Measurements from ENCODE around the gene TMEM108. TPM values are rescaled to one million over a fixed set of nuclear protein-coding genes. Genes with fewer than 3 reads are reported as not detected.

The TMEM108 gene
- total RNA-seq, 6 experiments from 2014 or later: 0.10 to 0.20 TPM; not detected in 4

DNA sequence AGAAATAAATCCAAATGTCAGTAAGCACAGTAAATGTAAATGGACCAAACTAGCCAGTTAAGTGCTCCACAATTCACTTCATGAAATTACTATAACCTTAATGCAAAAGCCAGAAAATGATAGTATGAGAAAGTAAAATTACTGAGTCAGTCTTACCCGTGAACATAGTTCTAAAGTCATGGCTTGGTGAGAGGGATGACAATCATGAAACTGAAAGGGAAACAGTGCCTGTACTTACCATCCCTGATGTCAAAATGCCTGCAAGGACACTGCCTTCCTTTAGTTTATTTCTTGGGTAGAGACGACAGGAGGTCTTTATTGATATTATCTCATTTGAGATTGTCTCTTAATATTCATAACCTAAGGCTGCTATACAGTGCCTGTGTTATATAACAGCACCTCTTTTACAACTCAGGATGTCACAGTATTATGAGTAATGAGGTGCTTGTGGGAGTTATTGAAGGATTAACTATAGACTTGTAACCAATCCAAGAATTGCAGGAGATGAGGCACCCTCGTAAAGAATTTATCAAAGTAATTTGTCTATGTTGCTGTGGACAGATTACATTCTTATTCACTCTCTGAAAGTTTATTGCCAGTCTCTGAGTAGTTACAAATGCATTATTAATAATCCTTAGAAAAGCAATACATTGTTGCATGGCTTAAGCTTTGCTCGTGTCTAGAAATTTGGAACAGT lies 218.7 kb downstream of the TMEM108 start:
- no peak overlapping the region for H3K27ac ChIP-seq
- no peak for DNase-seq
- ATAC-seq: no peak
- H3K4me3 ChIP-seq: no peak overlapping the region
- no peaks in the 10 kb centered on the region for H3K27me3 ChIP-seq
- intact Hi-C loops (cut with DNase I): no loop called here
- no peaks in the 10 kb centered on the region for H3K4me1 ChIP-seq
- no peaks in the 10 kb centered on the region for H3K9me3 ChIP-seq
- H3K36me3 ChIP-seq: no peaks in the 10 kb centered on the region
- 47% methylated on average over 4 of the region's 4 CpGs for WGBS (ENCODE audit: insufficient coverage, low coverage, low lambda C conversion rate, missing lambda C conversion rate)
- TF ChIP-seq, protein P1, sequence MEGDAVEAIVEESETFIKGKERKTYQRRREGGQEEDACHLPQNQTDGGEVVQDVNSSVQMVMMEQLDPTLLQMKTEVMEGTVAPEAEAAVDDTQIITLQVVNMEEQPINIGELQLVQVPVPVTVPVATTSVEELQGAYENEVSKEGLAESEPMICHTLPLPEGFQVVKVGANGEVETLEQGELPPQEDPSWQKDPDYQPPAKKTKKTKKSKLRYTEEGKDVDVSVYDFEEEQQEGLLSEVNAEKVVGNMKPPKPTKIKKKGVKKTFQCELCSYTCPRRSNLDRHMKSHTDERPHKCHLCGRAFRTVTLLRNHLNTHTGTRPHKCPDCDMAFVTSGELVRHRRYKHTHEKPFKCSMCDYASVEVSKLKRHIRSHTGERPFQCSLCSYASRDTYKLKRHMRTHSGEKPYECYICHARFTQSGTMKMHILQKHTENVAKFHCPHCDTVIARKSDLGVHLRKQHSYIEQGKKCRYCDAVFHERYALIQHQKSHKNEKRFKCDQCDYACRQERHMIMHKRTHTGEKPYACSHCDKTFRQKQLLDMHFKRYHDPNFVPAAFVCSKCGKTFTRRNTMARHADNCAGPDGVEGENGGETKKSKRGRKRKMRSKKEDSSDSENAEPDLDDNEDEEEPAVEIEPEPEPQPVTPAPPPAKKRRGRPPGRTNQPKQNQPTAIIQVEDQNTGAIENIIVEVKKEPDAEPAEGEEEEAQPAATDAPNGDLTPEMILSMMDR (IDR thresholded peaks at IDR 0.05): no peak

DNA sequence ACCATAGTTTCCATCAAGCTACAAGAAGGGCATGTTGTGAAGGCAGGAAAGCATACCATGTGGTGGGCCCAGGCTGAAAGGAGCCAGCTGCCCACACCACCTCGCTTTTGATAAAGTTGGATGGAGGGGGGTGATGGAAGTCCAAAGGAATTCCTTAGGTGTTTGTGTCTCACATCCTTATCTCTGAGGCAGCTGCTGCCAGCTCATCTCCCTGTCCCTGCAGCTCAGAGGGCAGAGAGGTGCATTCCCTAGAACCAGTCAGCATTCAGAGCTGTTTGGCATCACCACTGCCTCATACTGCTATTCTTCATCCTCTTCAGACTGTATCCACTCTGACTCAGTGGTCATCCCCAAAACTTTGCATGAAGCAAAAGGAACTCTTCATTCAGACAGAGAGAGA lies 220.2 kb downstream of the TMEM108 start:
- Histone ChIP-seq H3K9me3 (no peaks in the 10 kb centered on the region), H3K4me1 (no peaks in the 10 kb centered on the region), H3K27me3 (no peaks in the 10 kb centered on the region), H3K27ac (no peak overlapping the region), H3K36me3 (no peaks in the 10 kb centered on the region), H3K4me3 (no peak overlapping the region)
- ATAC-seq (no peak), DNase-seq (no peak)
- TF ChIP-seq POLR2A (IDR thresholded peaks at IDR 0.05): no peak
- TF ChIP-seq, protein P1 (IDR thresholded peaks at IDR 0.05): no peak
- intact Hi-C loops (cut with DNase I): no loop called here
- WGBS (ENCODE audit: insufficient coverage, low coverage, low lambda C conversion rate, missing lambda C conversion rate): 43% methylated on average over 1 of the region's 1 CpG

DNA sequence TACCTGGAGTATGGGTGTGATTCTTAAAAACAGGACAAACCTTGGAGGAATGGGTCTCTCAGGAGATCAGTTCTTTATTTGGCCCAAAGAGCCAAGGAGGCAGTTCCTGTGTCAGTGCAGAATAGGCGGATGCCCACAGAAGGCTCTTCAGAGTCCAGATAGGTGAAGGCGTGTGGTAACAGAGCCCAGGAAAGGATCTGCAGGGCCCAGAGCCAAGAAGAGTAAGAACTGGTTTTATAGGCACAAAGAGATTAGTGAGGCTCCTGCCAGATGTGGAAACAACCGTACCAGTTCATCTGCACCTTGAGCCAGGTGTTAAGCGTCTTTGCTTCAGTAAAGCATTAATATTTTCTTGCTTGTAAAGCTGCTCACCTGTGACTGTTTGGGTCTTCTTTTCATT lies 221.6 kb downstream of the TMEM108 start:
- no peaks in the 10 kb centered on the region for H3K36me3 ChIP-seq
- WGBS (ENCODE audit: insufficient coverage, low coverage, low lambda C conversion rate, missing lambda C conversion rate): 94% methylated on average over 2 of the region's 4 CpGs
- ATAC-seq (no peak), DNase-seq (no peak)
- no peak overlapping the region for H3K4me3 ChIP-seq
- intact Hi-C loops (cut with DNase I): no loop called here
- no peaks in the 10 kb centered on the region for H3K4me1 ChIP-seq
- TF ChIP-seq, protein P1 (IDR thresholded peaks at IDR 0.05): no peak
- TF ChIP-seq POLR2A (IDR thresholded peaks at IDR 0.05): no peak
- H3K27me3 ChIP-seq: no peaks in the 10 kb centered on the region
- no peak overlapping the region for H3K27ac ChIP-seq
- H3K9me3 ChIP-seq: no peaks in the 10 kb centered on the region

DNA sequence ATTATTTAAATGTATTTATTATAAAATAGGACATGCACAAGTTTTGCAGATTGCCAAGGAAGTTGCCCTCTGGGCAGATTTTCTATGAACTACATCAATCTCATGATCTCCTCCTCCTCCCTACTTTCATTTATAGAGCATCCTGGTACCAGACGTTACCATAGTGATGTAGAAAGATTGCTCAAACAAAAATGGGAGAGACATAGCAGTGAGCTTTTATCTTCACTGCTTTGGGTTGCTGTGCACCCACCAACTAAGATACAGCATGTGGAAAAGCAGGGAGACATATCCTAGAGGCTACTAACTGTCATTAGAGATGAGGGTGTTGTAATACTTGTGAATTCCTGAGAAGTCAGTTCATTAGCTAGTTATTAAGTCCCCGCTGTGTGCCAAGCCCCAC lies 224.1 kb downstream of the TMEM108 start:
- no peak overlapping the region for H3K27ac ChIP-seq
- TF ChIP-seq POLR2A (IDR thresholded peaks at IDR 0.05): no peak
- TF ChIP-seq, protein P1 (IDR thresholded peaks at IDR 0.05): no peak
- H3K9me3 ChIP-seq: no peaks in the 10 kb centered on the region
- no peak for ATAC-seq
- 56% methylated on average over 2 of the region's 2 CpGs for WGBS (ENCODE audit: insufficient coverage, low coverage, low lambda C conversion rate, missing lambda C conversion rate)
- intact Hi-C loops (cut with DNase I): no loop called here
- no peaks in the 10 kb centered on the region for H3K27me3 ChIP-seq
- H3K36me3 ChIP-seq: no peaks in the 10 kb centered on the region
- no peak overlapping the region for H3K4me3 ChIP-seq
- no peak for DNase-seq
- no peaks in the 10 kb centered on the region for H3K4me1 ChIP-seq
